ENCODE results near the gene PSME4. TPM values are rescaled to one million over a fixed set of nuclear protein-coding genes. Genes with fewer than 3 reads are reported as not detected.
"Not testable (repeated sequence)": the region's sequence is repeated elsewhere in the genome, so short reads cannot be mapped to it uniquely, and the experiment has no call there.

PSME4 gene
- total RNA-seq, 2 donors from 2014 or later, result 44.3 to 61.4 TPM

- TF ChIP-seq CTCF (IDR thresholded peaks at IDR 0.05), result no peak
- Histone ChIP-seq H3K27ac (peak overlapping the region; percentile 95 to 99), H3K27me3 (no peaks in the 10 kb centered on the region), H3K4me1 (peaks cover 0 to 49% of the 10 kb centered on the region in 2 donors), H3K36me3 (no peaks in the 10 kb centered on the region), H3K4me3 (peak overlapping the region; percentile 71 to 95), H3K9me3 (no peaks in the 10 kb centered on the region)
- DNase-seq (ENCODE audit: low spot score), result no peak
Observed at GRCh38 chr2:53969285-53969967, 1.4 kb downstream of the PSME4 start.

GRCh38 chr2:53964987-53965687 is 5.7 kb downstream of the PSME4 start:
- Histone ChIP-seq H3K4me3 (no peak overlapping the region), H3K27ac (no peak overlapping the region), H3K27me3 (no peaks in the 10 kb centered on the region), H3K4me1 (peaks cover 0 to 63% of the 10 kb centered on the region in 2 donors), H3K36me3 (no peaks in the 10 kb centered on the region), H3K9me3 (no peaks in the 10 kb centered on the region)
- DNase-seq (ENCODE audit: low spot score), result no peak
- no peak for TF ChIP-seq CTCF (IDR thresholded peaks at IDR 0.05)

- Histone ChIP-seq H3K27ac (no peak overlapping the region), H3K4me3 (no peak overlapping the region), H3K9me3 (no peaks in the 10 kb centered on the region), H3K4me1 (peaks cover 0 to 63% of the 10 kb centered on the region in 2 donors), H3K27me3 (no peaks in the 10 kb centered on the region), H3K36me3 (no peaks in the 10 kb centered on the region)
- no peak for DNase-seq (ENCODE audit: low spot score)
- no peak for TF ChIP-seq CTCF (IDR thresholded peaks at IDR 0.05)
Observed at GRCh38 chr2:53964257-53964952, 6.4 kb downstream of the PSME4 start.

GRCh38 chr2:53961478-53962216 is 9.1 kb downstream of the PSME4 start:
- H3K9me3 ChIP-seq; H3K27me3 ChIP-seq; H3K4me3 ChIP-seq; DNase-seq (ENCODE audit: low spot score); H3K27ac ChIP-seq; H3K36me3 ChIP-seq: not testable (repeated sequence)
- H3K4me1 ChIP-seq, result peaks cover 0 to 43% of the 10 kb centered on the region in 2 donors

- no peaks in the 10 kb centered on the region for H3K36me3 ChIP-seq
- H3K9me3 ChIP-seq, result no peaks in the 10 kb centered on the region
- H3K27ac ChIP-seq, result no peak overlapping the region
- no peak overlapping the region for H3K4me3 ChIP-seq
- TF ChIP-seq CTCF (IDR thresholded peaks at IDR 0.05), result no peak
- peaks cover 0 to 32% of the 10 kb centered on the region in 2 donors for H3K4me1 ChIP-seq
- no peak for DNase-seq (ENCODE audit: low spot score)
- no peaks in the 10 kb centered on the region for H3K27me3 ChIP-seq
Observed at GRCh38 chr2:53960476-53960875, 10.3 kb downstream of the PSME4 start.

Measured in right atrium auricular region (tissue), 2 donors.